GM19239 (cell line): ENCODE measurements around the gene BOLA1.
"Not testable (repeated sequence)": the region's sequence is repeated elsewhere in the genome, so short reads cannot be mapped to it uniquely, and the experiment has no call there.

ENCODE experiments used
- DNase-seq: peaks from one replicate; pipeline ENCODE4 v3.0.0; 2011; ENCODE audit warnings: low spot score; ENCODE audit not compliant: insufficient read length
- FAIRE-seq: peaks from 2 replicates; lab custom pipeline; 2011; peaks lifted over from hg19 to GRCh38; lab: Jason Lieb, UNC

Gene BOLA1

DNA sequence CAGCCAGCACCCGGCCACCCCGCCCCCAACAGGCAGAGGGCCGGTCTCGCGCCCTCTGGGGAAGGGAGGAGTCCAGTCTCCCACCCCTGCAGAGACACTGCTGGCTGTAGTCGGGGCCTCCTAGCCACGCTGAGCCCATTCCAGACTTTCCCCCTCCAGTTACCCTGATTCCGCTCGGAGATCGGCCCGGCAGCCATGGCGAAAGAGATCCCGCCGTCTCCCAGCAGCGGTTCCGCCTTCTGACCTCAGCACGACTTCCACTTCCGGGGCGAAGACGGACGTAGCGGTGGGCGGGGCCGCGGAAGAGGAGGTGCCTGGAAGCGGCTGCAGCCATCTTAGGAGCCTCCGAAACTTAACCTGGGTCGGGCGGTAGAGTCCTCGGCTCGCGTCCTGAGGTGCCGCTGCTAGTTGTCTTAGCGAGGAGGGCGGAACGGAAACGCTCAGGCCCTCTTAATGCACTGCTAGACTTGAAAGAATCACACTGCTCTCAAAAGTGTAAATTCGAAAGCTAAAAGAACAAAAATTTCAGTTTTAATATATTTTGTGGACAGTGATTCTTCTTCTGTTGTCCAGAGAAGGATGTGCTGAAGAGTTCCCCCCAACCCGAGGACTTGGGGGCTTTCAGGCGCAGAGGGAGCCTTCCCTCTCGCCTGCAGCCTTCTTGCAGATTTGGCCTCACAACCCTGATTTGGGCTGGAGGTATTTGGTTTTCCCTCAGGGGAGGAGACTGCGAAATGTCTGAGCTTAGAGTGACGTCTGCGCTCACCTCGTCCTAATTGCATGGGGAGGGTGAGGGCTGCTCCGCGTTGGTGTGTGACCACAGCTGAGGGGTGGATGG, 28.4 kb downstream of the BOLA1 start, which contains the start of gene SF3B4:
Gene SF3B4, minus strand, starts transcription at position 241 of the 838 bp plus-strand sequence. Its CDS starts 44 bp downstream, at position 197.
- peak; percentile 76 for DNase-seq
- FAIRE-seq, result peak; percentile 93

DNA sequence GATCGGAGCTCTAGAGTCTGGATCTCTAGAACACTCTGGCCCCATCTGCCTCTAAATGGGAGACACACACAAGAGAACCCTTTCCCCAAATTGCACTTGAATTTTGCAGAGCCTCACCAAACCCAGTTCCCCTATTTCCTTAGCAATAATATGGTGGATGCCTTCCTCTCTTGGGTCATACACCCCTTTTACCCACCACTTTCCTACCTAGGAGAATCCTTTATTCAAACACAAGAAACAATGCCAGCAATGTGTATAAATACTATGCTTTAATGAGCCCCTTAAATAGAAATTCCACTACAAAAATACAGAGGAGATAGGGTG, 29.0 kb downstream of the BOLA1 start:
- no peak for FAIRE-seq
- DNase-seq, result no peak

DNA sequence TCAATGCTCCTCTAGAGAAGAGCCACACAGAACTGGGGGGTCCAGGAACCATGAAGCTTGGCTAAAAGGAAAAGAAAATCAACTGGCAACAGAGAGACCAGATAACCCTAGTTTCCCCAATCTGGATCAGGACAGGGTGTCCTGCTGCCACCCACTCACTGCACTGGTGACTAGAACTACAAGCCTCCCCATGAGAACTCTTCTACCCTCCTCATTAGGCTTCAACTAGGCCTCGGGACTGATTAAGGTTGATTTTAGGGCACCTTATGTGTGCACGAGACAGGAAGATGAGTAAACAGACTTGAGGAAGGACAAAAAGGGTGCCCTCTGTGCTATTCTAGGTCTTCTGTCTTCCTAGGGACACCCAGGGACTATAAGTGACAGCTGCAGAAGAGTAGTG, 30.5 kb downstream of the BOLA1 start:
- no peak for FAIRE-seq
- no peak for DNase-seq

- DNase-seq (no peak), FAIRE-seq (no peak)
These were observed 31.9 kb downstream of the BOLA1 start for GRCh38 chr1:149931212-149931790.

DNA sequence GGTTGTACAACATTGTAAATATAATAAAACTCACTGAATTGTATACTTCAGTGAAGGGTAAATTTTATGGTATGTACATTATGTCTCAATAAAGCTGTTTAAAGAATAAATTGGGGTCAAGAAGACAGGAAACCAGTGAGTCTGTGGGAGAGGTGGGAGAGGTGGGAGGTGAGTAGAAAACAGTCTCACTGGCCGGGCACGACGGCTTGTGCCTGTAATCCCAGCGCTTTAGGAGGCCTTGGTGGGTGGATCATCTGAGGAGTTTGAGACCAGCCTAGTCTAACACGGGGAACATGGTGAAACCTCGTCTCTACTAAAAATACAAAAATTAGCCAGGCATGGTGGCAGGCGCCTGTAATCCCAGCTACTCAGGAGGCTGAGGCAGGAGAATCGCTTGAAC, 33.1 kb downstream of the BOLA1 start:
- FAIRE-seq (no peak), DNase-seq (no peak)

- FAIRE-seq (no peak), DNase-seq (no peak)
These were observed 33.8 kb downstream of the BOLA1 start for GRCh38 chr1:149933208-149933607.

- FAIRE-seq (no peak), DNase-seq (no peak)
These were observed 35.0 kb downstream of the BOLA1 start for GRCh38 chr1:149934356-149934755.

DNA sequence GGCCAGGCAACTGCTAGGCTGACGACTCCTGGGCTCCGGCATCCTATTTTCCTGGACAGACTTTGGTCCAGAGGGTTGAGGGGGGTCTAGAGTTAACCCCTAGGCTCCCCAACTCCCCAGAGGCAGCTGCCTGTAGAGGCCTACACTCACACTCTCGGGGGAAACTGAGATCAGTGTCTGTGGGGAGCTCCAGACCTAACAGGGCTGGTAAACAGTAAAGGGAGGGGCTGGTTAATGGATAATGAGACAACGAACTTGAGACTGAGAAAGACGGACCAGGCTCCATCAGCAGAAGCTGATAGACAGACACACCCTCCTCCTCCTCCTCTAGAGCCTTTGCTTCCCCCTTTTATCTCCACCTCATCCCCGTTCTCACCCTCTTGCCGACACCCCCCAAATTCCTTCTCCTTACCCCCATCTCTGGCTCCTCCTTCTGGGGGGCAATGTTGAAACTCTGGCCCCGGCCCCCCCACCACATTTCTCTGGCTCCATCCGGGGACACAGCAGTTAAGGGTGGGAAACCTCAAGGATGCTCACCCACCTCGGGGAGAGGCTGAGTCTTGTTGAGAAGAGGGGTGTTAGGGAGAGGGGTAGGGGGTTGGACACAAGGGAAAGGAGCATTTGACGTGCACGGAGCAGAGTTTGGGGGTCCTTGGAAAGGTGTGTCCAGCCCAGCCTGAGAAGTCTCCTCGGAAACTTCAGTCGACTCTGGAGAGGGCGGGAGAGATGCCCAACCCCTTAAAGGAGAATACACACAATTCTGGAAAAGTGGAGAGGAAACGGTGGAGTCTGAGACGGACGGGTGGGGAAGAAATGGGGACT, 37.0 kb downstream of the BOLA1 start, which contains the start of gene MTMR11:
Gene MTMR11, minus strand, starts transcription at position 710 of the 822 bp plus-strand sequence. Its CDS starts 232 bp downstream, at position 478.
- DNase-seq, result no peak
- FAIRE-seq, result no peak

GRCh38 chr1:149936992-149937705, 37.8 kb downstream of the BOLA1 start:
- FAIRE-seq, result no peak

GRCh38 chr1:149937759-149938158, 38.4 kb downstream of the BOLA1 start:
- FAIRE-seq (no peak), DNase-seq (no peak)

More at GRCh38 chr1:149936992-149937705, 37.8 kb downstream of the BOLA1 start:
- no peak for DNase-seq

- FAIRE-seq, DNase-seq: not testable (repeated sequence)
These were observed 39.3 kb downstream of the BOLA1 start for GRCh38 chr1:149938668-149939003.

GRCh38 chr1:149940427-149940826, 41.1 kb downstream of the BOLA1 start:
- no peak for DNase-seq
- FAIRE-seq, result no peak

GRCh38 chr1:149942207-149942606, 42.8 kb downstream of the BOLA1 start:
- FAIRE-seq (no peak), DNase-seq (no peak)

DNA sequence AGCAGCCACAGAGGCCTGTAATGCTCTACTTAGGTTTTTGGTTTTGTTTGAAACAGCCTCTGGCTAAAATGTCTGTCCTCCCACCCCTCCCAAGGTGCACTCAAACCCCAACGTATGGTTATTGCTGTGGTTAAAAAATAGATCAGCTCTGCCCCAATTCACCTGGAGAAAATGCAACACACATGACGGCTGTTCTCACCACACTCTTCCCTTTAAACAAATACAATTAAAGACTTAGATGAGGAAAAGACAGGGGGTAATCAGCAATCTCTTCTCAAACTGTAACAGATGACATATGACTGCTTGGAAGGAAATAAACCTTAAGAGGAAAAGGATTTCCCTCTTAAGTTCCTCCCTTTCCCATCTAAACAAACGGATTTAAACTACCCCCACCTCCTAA, 43.5 kb downstream of the BOLA1 start:
- DNase-seq, result no peak
- FAIRE-seq, result no peak

- FAIRE-seq (no peak), DNase-seq (no peak)
These were observed 45.8 kb downstream of the BOLA1 start for GRCh38 chr1:149945206-149945605.

DNA sequence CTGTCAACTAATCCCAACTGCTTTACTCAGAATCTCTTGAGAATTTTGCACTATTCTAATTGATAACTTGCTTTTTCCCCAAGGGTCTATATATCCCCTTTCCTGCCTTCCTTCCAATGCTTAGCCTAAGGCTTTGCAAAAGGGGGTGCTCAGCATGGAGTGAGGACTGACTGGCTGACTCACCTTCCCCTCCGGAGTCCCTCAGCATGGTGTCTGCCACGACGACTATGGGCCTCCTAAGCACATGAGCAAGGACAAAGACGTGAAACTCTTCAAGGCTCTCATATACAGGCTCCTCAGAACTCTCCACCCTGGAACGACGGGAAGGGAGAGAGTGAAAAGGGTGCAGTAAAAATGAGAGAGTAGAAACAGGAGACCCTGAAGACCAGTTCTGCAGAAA, 50.5 kb downstream of the BOLA1 start:
- no peak for FAIRE-seq

More for the DNA sequence above, 50.5 kb downstream of the BOLA1 start:
- DNase-seq, result no peak
